KG1 (cell line): Measurements from ENCODE around the gene PRKCE.
"Not testable (repeated sequence)": the region's sequence is repeated elsewhere in the genome, so short reads cannot be mapped to it uniquely, and the experiment has no call there.

ENCODE experiments used
- DNase-seq: peaks from one replicate; lab custom pipeline; 2025; lab: John Stamatoyannopoulos, UW

The PRKCE gene

DNA sequence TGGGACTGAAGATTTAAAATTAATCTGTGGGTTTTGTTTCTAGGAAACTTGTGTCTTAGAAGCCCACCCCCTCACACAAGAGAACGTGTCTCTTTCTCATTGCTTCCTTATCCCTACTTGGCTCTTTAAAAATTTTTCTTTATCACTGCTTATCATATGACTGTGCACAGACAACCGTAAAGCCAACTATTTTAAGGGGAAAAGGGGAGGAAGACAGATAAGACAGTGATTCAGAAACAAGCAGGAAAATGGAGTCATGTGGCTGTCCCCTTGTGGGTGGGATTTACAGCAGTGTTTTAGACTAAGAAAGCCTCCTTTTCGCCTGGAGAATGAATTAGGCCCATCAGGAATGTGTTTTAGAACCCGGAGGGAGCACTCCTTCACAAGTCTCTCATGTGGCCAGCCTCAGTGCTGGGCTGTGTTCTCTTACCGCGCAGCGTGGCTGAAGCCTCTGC is 17.6 kb downstream of the PRKCE start:
- no peak for DNase-seq

DNA sequence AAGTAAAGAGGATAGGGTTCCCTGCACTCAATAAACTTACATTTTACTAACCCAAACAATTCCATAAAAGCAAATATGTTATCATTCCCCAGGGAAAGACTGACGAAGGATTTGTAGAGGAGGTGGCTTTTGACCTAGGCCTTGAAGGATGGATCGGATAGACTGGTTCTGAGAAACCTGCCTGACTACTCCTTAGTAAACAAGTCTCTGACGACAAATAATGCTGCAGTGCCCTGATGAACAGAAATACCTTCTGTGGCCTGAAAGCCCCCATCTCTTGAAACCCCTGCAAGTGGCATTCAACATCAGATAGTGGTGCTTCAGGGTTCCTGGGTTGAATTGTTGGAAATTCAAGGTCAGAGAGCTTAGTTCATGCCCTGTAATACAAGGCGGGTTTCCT is 19.2 kb downstream of the PRKCE start:
- DNase-seq: no peak

DNA sequence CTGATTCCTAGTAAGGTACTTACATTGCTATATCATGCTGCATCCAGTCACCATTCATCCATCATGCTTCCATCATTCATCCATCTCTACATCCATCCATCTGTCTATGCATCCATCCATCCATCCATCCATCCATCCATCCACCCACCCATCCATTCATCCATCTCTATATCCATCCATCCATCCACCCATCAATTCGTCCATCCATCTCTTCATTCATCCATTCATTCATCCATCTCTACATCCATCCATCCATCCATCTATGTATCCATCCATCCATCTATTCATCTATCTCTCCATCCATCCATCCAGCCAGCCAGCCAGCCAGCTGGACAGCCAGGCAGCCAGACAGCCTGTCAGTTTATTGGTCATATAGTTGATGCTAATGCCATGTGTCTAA is 20.7 kb downstream of the PRKCE start:
- no peak for DNase-seq

DNA sequence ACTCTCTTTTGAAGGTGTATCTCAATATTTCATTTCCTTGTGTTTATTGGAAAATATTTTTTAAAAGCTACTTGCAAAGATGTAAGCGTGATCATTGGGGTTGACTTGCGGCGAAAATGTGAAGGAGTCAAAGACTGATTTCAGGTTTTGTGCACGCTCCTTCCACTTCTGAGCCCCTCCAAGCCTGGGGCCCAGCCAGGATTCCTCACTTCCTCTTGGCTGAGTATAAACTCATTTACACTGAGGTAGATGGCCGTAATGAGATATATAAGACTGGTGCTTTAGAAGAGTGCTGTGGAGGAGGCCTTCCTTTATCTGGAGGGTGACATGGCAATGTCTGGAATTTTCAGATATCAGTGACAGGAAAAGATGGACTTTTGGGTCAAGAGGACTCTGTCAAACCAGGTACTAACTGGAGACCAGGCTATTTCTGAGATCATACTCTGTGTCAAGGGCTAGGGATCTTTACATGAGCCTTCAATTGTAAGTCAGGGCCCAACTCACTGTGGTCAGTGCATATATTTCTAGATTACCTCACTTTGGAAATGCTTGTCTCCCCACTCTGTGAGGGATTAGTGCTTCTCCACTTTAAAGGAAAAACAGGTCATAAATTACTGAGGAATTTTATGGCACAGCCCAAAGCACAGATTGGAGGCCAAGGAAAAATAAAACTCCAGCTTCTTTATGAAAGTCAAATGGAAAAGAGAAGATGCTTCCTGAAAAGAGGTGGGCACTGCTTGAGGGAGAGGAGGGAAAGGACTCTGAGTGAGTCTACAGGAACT is 22.8 kb downstream of the PRKCE start:
- no peak for DNase-seq

DNA sequence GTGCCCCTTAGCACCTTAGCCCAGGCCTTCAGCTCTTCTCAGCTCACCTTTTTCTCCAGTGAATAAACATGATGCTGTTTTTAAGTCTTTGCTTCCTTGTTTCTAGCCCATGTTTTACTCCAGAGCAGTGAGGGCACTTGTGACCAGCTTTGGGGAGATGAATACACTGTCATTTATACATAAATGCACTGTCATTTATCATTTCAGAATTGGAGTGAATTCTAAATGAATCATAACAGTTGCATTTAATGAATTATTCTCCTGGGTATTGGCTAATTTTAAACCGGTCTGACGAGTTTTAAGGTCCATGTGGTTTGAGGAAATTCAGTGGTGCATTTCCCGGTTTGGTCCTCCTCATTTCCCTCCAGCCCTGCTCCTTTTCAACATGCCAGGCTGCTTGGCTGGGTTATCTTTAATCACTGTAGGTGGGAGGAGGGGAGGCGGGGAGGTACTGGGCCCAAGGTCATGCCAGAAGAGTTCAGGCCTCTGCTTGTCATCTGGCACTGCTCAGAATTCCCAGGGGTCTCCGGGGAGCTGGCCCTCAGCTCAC is 23.9 kb downstream of the PRKCE start:
- DNase-seq: no peak

DNA sequence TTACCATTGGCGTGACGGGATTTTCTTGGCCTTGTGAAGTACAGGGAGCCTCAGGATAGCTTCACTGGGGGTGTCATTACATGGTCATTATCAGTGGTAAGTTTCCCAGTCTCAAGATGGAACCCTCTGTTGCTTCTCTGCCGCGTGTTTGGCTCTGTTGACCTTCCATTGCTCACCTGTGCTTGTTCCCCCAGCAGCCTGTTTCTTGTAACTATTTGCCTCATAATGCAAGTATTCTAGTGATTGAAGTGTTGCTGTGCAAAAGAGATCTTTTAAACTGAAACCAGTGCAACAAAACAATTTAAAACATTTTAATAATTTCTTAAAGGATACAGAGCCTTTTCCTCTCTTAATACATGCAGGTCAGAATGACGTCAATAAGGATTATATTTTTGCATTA is 24.6 kb downstream of the PRKCE start:
- DNase-seq: no peak

DNA sequence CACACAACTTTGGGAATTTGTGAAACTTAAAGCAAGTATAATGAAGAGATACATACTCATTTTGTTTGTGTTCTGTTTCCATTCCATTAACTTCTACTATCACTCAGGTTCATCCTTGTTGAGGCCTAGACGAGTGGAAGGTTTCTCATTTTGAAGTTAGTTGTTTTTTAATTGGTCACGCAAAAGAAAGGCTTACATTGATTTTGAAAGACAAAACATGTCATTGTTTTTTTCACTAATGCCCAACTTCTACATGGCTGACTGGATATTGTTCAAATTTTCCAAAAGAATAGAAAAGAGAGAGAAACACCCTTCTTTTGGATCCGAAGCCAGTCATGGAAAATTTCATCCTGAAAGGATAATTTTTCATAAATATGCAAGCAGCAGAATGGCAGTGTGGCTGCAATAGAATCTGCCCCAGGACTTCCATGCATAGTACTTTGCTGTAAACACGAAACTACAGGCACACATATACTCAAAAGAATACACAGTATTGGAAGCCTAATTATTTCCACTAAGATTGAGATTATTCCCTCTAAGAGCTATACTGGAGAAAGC is 27.4 kb downstream of the PRKCE start:
- DNase-seq: no peak

DNA sequence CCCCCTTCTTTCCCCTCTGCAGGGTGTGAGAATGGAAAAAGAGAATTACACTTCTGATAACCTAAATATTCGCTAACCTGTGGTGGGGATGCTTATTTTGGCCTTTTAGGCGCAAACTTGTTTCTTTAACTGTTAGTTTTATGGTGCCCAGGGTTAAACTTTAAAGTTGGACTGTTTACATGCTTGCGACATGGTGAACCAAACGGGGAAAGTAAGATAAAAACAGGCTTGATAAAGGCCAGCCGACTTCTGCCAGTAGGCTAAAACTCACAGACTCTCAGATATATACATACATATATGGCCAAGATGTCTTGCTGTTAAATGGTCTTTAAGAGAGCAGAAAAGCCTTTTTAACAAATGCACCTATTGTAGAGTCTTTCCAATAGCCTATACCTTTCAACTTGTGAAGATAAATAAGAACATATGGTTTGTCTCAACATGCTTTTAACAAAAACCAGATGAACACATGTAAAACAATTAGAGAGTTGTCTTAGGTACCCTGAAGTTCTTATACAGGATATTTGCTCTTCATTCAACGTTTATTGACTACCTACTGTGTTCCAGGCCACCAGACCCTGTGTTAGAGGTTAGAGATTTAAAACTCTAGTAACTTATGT is 29.0 kb downstream of the PRKCE start:
- no peak for DNase-seq

DNA sequence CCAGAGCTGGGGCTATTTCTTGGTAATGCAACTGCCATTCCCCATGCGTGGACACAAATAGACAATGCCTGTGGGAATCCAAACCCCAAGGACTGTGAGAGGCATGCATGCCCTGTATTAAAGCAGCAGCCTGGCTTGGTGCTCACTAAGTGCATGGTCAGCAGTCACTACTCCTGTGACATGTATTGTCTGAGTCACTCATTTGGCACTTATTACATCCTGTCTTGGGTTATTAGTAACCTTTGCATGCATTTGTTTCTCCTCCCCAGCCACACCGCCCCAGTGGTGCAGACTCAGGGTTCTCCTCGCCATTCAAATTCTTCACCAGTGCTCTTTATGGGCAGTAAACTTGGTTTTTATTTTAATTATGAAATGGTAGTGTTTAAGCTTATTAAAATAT is 30.2 kb downstream of the PRKCE start:
- no peak for DNase-seq

DNA sequence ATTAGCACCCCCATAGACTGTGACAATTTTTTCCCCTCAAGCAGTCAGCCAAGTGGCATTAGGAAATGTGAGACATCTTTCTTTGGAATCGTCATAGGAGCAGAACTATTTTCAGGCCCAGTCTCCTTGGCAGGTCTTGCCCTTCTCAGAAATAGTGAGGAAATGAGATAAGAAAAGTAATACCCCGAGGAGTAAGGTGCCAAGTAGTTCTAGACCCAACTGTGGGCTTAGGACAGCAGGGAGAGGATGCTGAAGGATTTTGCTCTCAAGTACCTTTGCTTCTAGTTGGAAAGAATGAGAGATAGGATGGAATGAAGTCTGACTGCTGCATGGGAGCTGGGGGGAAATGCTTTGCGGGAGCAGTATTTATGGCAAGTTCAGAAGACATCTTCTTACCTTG is 31.8 kb downstream of the PRKCE start:
- DNase-seq: no peak

DNA sequence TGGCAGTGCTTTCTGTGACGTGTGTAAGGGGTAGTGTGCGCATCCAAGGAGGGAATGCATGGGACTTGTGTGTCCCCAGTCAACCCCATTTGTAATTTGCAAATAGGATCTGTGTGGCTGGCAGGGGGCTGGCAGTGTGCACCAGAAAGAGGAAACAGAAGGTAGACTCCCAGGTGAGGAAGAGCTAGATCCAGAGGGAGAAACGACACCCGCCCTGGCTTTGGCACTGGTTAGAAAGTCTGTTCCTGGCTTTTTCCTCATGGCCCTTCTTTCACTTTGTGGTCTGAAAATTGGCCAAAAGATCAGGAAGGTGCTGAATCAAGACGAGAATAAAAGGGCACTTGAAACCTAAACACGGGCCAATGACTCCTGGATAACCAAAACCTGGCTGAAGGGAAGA is 33.3 kb downstream of the PRKCE start:
- no peak for DNase-seq

DNA sequence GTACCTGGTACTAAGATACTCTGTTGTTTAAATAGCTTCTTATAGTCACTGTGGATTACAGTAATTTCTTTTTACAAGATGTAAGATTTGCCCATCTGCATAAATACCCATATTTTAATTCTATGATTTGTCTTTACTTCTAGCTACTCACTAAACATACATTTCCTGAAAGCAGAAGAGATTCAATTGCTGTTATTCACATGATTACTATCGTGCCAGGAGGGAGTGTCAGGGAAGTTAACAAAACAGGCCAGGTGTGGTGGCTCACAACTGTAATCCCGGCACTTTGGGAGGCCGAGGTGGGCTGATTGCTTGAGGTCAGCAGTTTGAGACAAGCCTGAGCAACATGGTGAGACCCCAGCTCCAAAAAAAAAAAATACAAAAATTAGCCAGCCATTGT is 33.8 kb downstream of the PRKCE start:
- no peak for DNase-seq

DNA sequence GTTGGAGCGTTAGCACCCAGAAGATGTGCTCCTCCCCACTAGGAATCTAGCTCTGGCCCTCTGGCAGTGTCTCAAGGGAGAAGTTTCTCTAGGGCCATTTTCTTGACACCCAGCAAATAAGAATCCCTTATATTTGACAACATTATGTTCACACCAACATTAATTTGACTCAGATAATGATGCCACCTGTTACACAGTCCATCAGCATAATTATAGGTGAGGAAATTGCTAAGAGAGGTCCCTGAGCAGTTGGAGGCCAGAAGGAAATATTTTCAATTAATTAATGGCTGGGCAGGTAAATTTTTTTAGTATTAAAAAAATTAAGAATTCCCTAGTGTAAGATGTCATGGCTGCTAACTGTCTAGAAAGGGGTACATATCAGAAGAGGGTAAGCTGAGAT is 36.5 kb downstream of the PRKCE start:
- no peak for DNase-seq

DNA sequence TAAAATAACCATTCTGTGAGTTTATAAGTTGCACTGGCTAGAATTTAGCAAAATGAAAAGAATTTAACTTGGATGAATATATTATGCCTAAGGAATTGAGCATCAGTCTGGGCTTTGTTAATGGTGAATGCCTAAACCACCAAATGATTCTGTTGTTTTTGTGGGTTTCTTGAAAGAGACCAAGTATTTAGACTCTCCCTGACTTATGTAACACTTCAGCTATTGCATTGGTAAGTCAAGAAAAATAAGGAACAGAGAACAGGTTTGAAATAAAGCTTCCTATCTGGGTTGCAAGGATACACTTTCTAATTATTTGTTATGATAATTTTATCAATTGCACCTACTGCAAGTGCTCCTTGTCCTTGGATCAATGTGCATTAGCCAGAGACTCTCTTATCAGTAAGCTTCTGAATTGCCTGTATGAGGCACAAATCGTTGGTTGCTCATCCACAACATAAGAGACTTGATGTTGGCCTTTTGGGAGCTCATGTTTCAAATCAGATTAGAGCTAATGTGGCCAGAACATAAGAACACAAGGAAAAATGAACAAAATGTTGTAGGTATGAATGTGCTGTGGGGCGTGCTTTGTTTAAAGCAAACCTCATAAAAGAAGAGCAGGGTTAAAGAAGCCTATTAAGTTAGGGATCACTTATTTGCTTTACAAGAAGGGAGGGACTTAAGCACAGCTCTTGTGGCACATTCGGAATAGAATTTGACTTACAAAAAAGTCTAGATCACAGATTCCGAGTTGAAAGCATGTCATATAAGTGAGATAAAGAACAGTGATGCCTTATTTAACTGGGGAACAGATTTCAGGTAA is 37.2 kb downstream of the PRKCE start:
- DNase-seq: no peak

DNA sequence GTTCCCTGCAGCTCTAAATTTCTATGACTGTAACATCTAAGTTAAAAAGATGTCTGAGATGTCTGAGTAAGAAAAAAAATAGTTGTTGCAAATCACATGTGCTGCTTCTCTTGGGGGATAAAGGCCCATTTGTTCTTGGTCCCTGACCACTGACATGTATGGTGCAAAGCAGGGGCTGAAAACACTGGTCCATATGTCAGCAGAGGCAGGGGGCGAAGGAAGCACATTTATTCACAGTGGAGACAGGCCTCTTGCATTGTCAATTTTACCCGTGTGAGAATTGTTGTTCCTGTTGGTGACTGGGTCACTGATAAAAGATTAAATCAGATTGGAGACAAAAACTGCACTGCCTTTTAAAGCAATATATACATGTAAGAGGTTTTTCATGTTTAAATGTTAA is 38.8 kb downstream of the PRKCE start:
- no peak for DNase-seq

DNA sequence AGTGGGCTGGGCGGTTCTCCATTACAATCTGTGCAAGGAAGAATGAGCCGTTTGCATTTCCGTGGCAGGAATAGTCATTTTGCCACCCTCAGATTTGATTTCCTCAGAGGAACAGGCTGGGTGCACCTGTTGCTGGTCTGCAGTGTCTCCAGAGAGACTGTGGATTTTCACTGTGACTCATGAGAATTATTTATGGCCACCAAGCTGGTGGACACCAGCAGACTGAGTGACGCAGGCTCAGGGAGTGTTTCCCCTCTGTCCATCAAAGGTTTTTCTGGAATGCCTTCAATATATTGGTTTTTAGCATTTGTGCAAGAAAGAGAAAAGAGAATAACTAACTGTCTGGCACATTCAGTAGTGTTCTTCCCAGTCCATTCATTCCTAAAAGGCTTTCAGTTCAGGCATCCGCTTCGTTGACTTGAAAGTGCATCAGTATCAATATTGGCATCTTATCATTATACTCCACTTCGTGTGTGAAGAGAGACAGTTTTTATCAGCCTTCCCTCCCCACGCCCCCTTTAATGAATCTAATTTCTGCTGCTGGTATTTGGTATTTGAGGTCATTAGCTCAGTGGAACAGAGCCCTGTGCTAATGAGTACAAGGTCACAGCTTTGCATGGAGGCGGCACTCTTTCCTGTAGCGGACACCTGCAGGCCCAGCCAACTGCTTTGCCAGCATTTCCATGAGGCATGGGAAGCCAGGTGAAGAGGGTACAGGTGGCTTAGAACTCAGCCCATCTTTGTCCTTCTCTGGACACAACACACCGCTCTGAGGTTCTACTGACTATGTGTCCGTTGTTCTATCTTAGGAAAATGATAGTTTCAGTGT is 39.9 kb downstream of the PRKCE start:
- no peak for DNase-seq

DNA sequence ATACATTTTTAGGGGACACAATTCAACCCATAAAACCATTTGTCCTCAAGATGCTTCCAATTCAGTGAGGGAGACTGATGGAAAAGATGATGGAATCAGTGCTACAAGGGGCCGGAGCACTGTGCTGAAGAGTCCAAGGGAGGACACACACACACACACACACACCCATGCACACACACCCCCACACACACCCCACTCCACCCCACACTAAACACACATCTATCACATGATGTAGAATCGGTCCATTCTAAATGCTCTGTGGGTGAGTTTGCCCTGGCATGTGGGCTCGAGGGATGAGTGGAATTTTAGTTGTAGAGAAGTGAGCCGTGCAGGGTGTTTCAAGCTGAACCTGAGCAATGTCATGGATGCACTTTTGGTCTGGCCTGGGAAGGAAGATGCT is 41.1 kb downstream of the PRKCE start:
- DNase-seq: no peak

DNA sequence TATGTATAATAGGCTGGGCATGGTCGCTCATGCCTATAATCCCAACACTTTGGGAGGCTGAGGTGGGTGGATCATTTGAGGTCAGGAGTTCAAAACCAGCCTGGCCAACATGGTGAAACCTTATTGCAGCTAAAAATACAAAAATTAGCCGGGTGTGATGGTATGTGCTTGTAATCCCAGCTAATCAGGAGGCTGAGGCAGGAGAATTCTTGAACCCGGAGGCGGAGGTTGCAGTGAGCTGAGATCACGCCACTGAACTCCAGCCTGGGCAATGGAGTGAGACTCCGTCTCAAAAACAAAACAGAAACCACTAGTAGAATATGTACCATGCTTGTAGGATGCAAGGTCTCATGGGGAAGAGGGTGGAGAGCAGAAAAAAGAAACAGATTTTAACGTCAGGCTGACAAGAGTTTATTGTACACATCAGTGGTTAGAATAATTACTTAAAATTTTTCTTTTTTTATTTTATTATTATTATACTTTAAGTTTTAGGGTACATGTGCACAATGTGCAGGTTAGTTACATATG is 44.1 kb downstream of the PRKCE start:
- DNase-seq: not testable (repeated sequence)

DNA sequence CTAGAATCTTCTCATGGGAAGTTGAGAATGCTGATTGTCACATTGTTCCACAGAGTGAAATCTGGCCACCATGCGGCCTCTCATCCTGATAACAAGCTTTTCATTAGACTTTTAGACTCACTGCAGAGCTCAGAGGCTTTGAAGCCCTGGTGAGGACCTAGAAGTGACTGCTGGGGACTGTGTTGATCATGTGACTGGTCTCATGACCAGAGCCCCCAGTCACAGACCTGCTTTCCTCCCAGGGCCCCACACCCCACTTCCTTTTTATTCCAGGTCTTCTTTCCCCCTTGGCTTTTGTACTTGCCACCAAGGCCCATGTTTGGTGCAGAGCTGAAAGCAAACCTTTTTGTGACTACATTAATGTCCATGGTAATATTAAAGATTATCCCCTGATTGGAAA is 45.2 kb downstream of the PRKCE start:
- no peak for DNase-seq

DNA sequence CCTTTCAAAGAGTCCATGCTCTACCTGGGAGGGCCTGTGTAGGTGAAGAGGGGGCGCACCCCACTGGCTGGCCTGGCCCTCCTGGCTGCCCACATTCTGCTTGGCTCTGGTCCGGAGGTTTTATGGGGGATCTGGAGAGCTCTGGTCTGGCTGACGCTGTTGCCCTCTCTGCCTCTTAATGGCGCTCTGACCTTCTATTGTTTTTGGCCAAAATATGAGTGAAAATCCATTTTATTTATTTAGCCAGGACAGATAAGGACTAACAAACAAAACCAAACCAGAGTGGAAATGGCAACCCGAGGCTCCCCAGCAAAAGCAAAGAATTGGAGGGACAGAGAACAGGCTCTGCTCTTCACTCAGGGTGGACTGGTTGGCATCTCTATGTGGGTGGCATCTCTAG is 45.7 kb downstream of the PRKCE start:
- no peak for DNase-seq

DNA sequence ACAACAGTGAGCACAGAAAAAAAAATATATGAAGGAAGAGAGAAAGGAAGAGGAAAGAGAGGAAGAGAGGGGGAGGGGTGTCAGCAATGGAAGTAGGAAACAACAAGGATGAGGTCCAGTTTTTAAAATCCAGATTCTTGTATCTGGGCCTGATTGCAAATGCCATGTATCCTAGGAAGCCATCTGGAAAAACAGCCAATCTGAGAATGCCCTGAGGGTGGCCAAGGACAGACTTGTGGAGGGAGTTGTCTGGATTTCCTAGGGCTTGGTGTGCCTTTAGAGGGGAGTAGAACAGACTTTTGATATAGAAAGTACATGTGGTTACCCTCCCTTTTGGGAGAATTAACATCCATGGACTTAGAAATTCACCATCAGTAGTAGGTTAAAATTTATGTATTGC is 47.1 kb downstream of the PRKCE start:
- no peak for DNase-seq
